GM12878 (cell line): Measurements from ENCODE around the gene B3GNT8. TPM values are rescaled to one million over a fixed set of nuclear protein-coding genes. Genes with fewer than 3 reads are reported as not detected.

ENCODE experiments used
- ATAC-seq: fragments of 200-7000 bp; cut with Tn5 transposase; 3 replicates; pipeline ENCODE4 v1.9.1; 2020; ENCODE audit warnings: mild to moderate bottlenecking, moderate library complexity
- BruUV-seq: library from RNA; stranded (reverse); fragments of 400-500 nt; replicated peaks from 2 replicates; lab custom pipeline; 2021; lab: Mats Ljungman, UMichigan
- CTCF ChIA-PET: fragments of 300-600 bp; sonication (Branson Sonifier 250); formaldehyde crosslinking; extraction: SDS; loops from one replicate; lab custom pipeline; 2021; ENCODE audit warnings: inconsistent platforms; lab: Yijun Ruan, JAX
- POLR2A ChIA-PET: fragments of 350-600 bp; formaldehyde crosslinking; extraction: SDS; loops from one replicate; lab custom pipeline; 2021; ENCODE audit warnings: inconsistent platforms; lab: Charles Lee
- RAD21 ChIA-PET: fragments of 300-600 bp; sonication (Branson Sonifier 250); formaldehyde crosslinking; loops from one replicate; lab custom pipeline; 2023; ENCODE audit warnings: antibody characterized with exemption; ENCODE audit not compliant: unreplicated experiment; lab: Charles Lee
- SMC1A ChIA-PET: fragments of 300-600 bp; sonication (Branson Sonifier 250); formaldehyde crosslinking; loops from one replicate; lab custom pipeline; 2023; ENCODE audit not compliant: unreplicated experiment, uncharacterized antibody; lab: Charles Lee
- DNase-seq: peaks from one replicate; pipeline ENCODE4 v3.0.0-alpha.2; 2011; ENCODE audit warnings: low read depth, low spot score
- FAIRE-seq: peaks from 3 replicates; lab custom pipeline; 2011; peaks lifted over from hg19 to GRCh38; lab: Jason Lieb, UNC
- H2AFZ ChIP-seq: 2 replicates; pipeline ENCODE4 v1.6.0; 2011; ENCODE audit warnings: low read depth, low read length, control low read depth; ENCODE audit not compliant: control insufficient read depth
- H3K27ac ChIP-seq: 2 replicates; pipeline ENCODE4 v1.5.1; 2011; ENCODE audit warnings: control low read depth; ENCODE audit not compliant: control insufficient read depth, insufficient read depth
- H3K27me3 ChIP-seq, 2 experiments: replicated peaks in 1 of 2; 2 replicates each; pipeline versions ENCODE4 v1.6.0 to v1.6.1; 2011; ENCODE audit warnings: low read length in 1 of 2; ENCODE audit not compliant: control insufficient read depth in 2 of 2, insufficient read depth in 2 of 2
- H3K36me3 ChIP-seq, 2 experiments: 2 replicates each; pipeline ENCODE4 v1.5.1; 2011; ENCODE audit warnings: low read length in 1 of 2; ENCODE audit not compliant: control insufficient read depth in 2 of 2, insufficient read depth in 2 of 2
- H3K4me1 ChIP-seq: 2 replicates; pipeline ENCODE4 v1.6.1; 2011; ENCODE audit warnings: mild to moderate bottlenecking, low read length, moderate library complexity, mixed read lengths; ENCODE audit not compliant: control insufficient read depth, insufficient read depth
- H3K4me2 ChIP-seq: 2 replicates; pipeline ENCODE4 v1.6.0; 2011; ENCODE audit warnings: control low read depth; ENCODE audit not compliant: control insufficient read depth, insufficient read depth
- H3K4me3 ChIP-seq: fragments of 200-600 bp; sonication (generic); 2 replicates; pipeline ENCODE4 v1.5.1; 2016
- H3K79me2 ChIP-seq: 2 replicates; pipeline ENCODE4 v1.6.0; 2011; ENCODE audit warnings: low read length; ENCODE audit not compliant: control insufficient read depth, insufficient read depth
- H3K9ac ChIP-seq: 2 replicates; pipeline ENCODE4 v1.8.0; 2011; ENCODE audit warnings: low read length, control low read depth, mixed read lengths; ENCODE audit not compliant: control insufficient read depth, insufficient read depth
- H3K9me3 ChIP-seq: replicated peaks from 3 replicates; pipeline ENCODE4 v1.5.1; 2011; ENCODE audit warnings: mild to moderate bottlenecking, low read length; ENCODE audit not compliant: control insufficient read depth, insufficient read depth
- H4K20me1 ChIP-seq: 2 replicates; pipeline ENCODE4 v1.6.0; 2011; ENCODE audit not compliant: control insufficient read depth, insufficient read depth
- ATF2 ChIP-seq: IDR thresholded peaks from 2 replicates; pipeline ENCODE4 v1.6.1; 2012; ENCODE audit warnings: low read length, inconsistent platforms
- CHD4 ChIP-seq: fragments of 200-600 bp; sonication (generic); IDR thresholded peaks from 2 replicates; pipeline ENCODE4 v1.6.1; 2016; ENCODE audit warnings: mild to moderate bottlenecking
- CREM ChIP-seq: IDR thresholded peaks from 2 replicates; pipeline ENCODE4 v1.6.1; 2014; ENCODE audit warnings: antibody characterized with exemption, low read depth
- EP300 ChIP-seq, 2 experiments: fragments of 150-350 bp in 1 of 2; IDR thresholded peaks; 2 replicates each; pipeline ENCODE4 v1.6.1; 2011 to 2012; ENCODE audit warnings: low read depth in 2 of 2, low read length in 2 of 2, borderline replicate concordance in 1 of 2, improper control_type of control experiment in 1 of 2, inconsistent platforms in 1 of 2; ENCODE audit not compliant: control insufficient read depth in 1 of 2
- HDAC6 ChIP-seq: fragments of 200-600 bp; sonication (generic); IDR thresholded peaks from one replicate; pipeline ENCODE4 v1.8.0; 2017; ENCODE audit warnings: antibody characterized with exemption; ENCODE audit not compliant: unreplicated experiment
- IRF5 ChIP-seq: fragments of 450-650 bp; IDR thresholded peaks from 2 replicates; pipeline ENCODE4 v1.6.1; 2017; ENCODE audit warnings: borderline replicate concordance
- MYC ChIP-seq: IDR thresholded peaks from 2 replicates; pipeline ENCODE4 v1.6.1; 2011; ENCODE audit warnings: mild to moderate bottlenecking, low read length, moderate library complexity, inconsistent platforms; ENCODE audit not compliant: insufficient read depth, insufficient replicate concordance, insufficient read length, severe bottlenecking
- RBBP5 ChIP-seq: fragments of 200-600 bp; sonication (generic); conservative IDR thresholded peaks from 2 replicates; pipeline ENCODE4 v1.6.1; 2016
- SMAD1 ChIP-seq: fragments of 450-650 bp; IDR thresholded peaks from 2 replicates; pipeline ENCODE4 v1.6.1; 2018; ENCODE audit warnings: mild to moderate bottlenecking, low read depth; ENCODE audit not compliant: partially characterized antibody
- WGBS: methylation state at CpG from one replicate; pipeline ENCODE4 v1.1.6; 2016; ENCODE audit warnings: low lambda C conversion rate; ENCODE audit not compliant: insufficient replicate concordance, insufficient coverage; ENCODE audit errors: missing lambda C conversion rate; 5-methylcytosine and 5-hydroxymethylcytosine counted together
- in situ Hi-C: fragments of 300-500 bp; cut with MboI; formaldehyde crosslinking; loops from 9 replicates; pipeline ENCODE4 v1.14.3; 2018; ENCODE audit warnings: mixed read lengths
- intact Hi-C: fragments of 100-400 bp; cut with micrococcal nuclease; formaldehyde crosslinking; loops from one replicate; pipeline ENCODE4 v1.14.2; 2022; ENCODE audit not compliant: unreplicated experiment
- polyA plus RNA-seq, 11 experiments: library from polyadenylated mRNA; depleted of rRNA in 4 of 11; unstranded in 6 of 11; stranded (reverse) in 5 of 11; fragments of >200 nt; fragmentation: Nextera tagmentation in 4 of 11; fragmentation: Illumina TruSeq in 1 of 11; extraction: Ambion mirVana in 4 of 11; extraction: Trizol in 1 of 11; gene quantifications; 1 replicate in 1 of 11; 2 replicates in 10 of 11; pipeline versions ENCODE4 v1.2.1 to v1.2.3, GENCODE V29; 2011 to 2016; ENCODE audit warnings: inconsistent platforms in 2 of 11, missing spikeins in 2 of 11, low read depth in 1 of 11
- total RNA-seq, 4 experiments: library from RNA; depleted of rRNA in 3 of 4; stranded (reverse); fragments of >200 nt in 3 of 4; fragmentation: Illumina TruSeq in 1 of 4; extraction: Trizol in 1 of 4; gene quantifications; 2 replicates each; pipeline versions ENCODE4 v1.2.1 to v1.2.3, GENCODE V29; 2013 to 2021

Gene B3GNT8
- total and polyA plus RNA-seq, 10 of the 15 experiments (the other 5 are each of a cell fraction or from before 2014, with no cell fraction given), result 0.06 to 1.2 (median 0.31) TPM; not detected in 4

GRCh38 chr19:41416194-41416674 is 10.9 kb downstream of the B3GNT8 start (continued):
- no peak for TF ChIP-seq MYC
- TF ChIP-seq, all 136 proteins: peak for 0

GRCh38 chr19:41415154-41415571 is 12.0 kb downstream of the B3GNT8 start:
- no peaks in the 10 kb centered on the region for H4K20me1 ChIP-seq
- intact Hi-C loops, result no loop called here
- FAIRE-seq (no peak), ATAC-seq (no peak), DNase-seq (no peak)
- H3K9me3 ChIP-seq, result no peaks in the 10 kb centered on the region
- no peak overlapping the region for H3K27ac ChIP-seq
- H2AFZ ChIP-seq, result no peak overlapping the region
- H3K79me2 ChIP-seq, result no peaks in the 10 kb centered on the region; the same call in 1 of the 2 replicates
- H3K4me1 ChIP-seq, result peaks cover 2% of the 10 kb centered on the region
- H3K27me3 ChIP-seq, result no peaks in the 10 kb centered on the region
- ChIA-PET POLR2A (no interaction called here), SMC1A (interaction anchor here (0.5 kb wide), 1 partner anchor 138 kb away, joined by 3 read pairs; no protein-coding TSS in a partner anchor), CTCF (no interaction called here), RAD21 (no interaction called here)
- TF ChIP-seq SMAD1, result no peak
- TF ChIP-seq CHD4, result no peak
- TF ChIP-seq IRF5, result no peak
- no peak for TF ChIP-seq HDAC6
- TF ChIP-seq CREM, result no peak
- no peak for TF ChIP-seq ATF2
- no peak for TF ChIP-seq EP300 (IDR thresholded peaks at IDR 0.05; ENCODE audit: borderline replicate concordance in 1 of 2, control insufficient read depth in 1 of 2, low read depth in 2 of 2, low read length in 2 of 2)
- no peak for TF ChIP-seq RBBP5
- H3K9ac ChIP-seq, result no peak overlapping the region
- BruUV-seq, result no TSS peak
- no peak overlapping the region for H3K4me3 ChIP-seq
- 94% methylated on average over 9 of the region's 9 CpGs for WGBS
- in situ Hi-C loops, result no loop called here
- peaks cover 6 to 11% of the 10 kb centered on the region in 2 experiments; a peak in 3 of 4 replicates for H3K36me3 ChIP-seq
- H3K4me2 ChIP-seq, result no peak overlapping the region
